Activated CD4-positive, CD25-positive, alpha-beta regulatory T cell treated with anti-CD3 and anti-CD28 coated beads, Interleukin-2, amount 50 U/mL, for 24 hours (primary cell): ENCODE measurements around the gene FCRLA.
"Not testable (repeated sequence)": the region's sequence is repeated elsewhere in the genome, so short reads cannot be mapped to it uniquely, and the experiment has no call there.

ENCODE experiments used
- ATAC-seq, 2 donors: fragments of 150-1000 bp; cut with Tn5 transposase; one replicate each; pipeline ENCODE4 v1.10.0; 2021; ENCODE audit warnings: mild to moderate bottlenecking in 1 of 2, moderate library complexity in 1 of 2

Gene FCRLA

GRCh38 chr1:161706482-161707347, at the start of gene FCRLA:
FCRLA (plus strand) TSS chr1:161707229; CDS start chr1:161707265, 36 bp downstream.
- peak; percentile 73 to 85 for ATAC-seq

GRCh38 chr1:161658524-161658923, 48.5 kb upstream of the FCRLA start:
- not testable (repeated sequence) for ATAC-seq

- ATAC-seq, result not testable (repeated sequence)
Observed at GRCh38 chr1:161661660-161662311, 45.2 kb upstream of the FCRLA start.

GRCh38 chr1:161662684-161663339, 44.2 kb upstream of the FCRLA start, which contains the start of gene FCGR2B:
FCGR2B (plus strand) TSS chr1:161663143; CDS start chr1:161663242, 99 bp downstream.
- peak in 1 of 2 donors; percentile 25 for ATAC-seq

- peak in 1 of 2 donors; percentile 17 for ATAC-seq
Observed at GRCh38 chr1:161663569-161663968, 43.5 kb upstream of the FCRLA start.

GRCh38 chr1:161664689-161665088, 42.3 kb upstream of the FCRLA start:
- ATAC-seq, result not testable (repeated sequence)

- ATAC-seq, result peak in 1 of 2 donors; percentile 24
Observed at GRCh38 chr1:161671045-161672020, 35.7 kb upstream of the FCRLA start.

- not testable (repeated sequence) for ATAC-seq
Observed at GRCh38 chr1:161673437-161673836, 33.6 kb upstream of the FCRLA start.

- ATAC-seq, result peak in 1 of 2 donors; percentile 38
Observed at GRCh38 chr1:161674447-161674846, 32.6 kb upstream of the FCRLA start.

- not testable (repeated sequence) for ATAC-seq
Observed at GRCh38 chr1:161674908-161675307, 32.1 kb upstream of the FCRLA start.

GRCh38 chr1:161676441-161676840, 30.6 kb upstream of the FCRLA start:
- ATAC-seq, result no peak

GRCh38 chr1:161676958-161677689, 29.9 kb upstream of the FCRLA start:
- ATAC-seq, result no peak

- no peak for ATAC-seq
Observed at GRCh38 chr1:161678500-161678899, 28.5 kb upstream of the FCRLA start.

GRCh38 chr1:161681879-161682278, 25.1 kb upstream of the FCRLA start:
- ATAC-seq, result no peak

GRCh38 chr1:161688946-161689345, 18.1 kb upstream of the FCRLA start:
- ATAC-seq, result no peak

GRCh38 chr1:161691846-161692245, 15.2 kb upstream of the FCRLA start:
- no peak for ATAC-seq

- ATAC-seq, result not testable (repeated sequence)
Observed at GRCh38 chr1:161693020-161693712, 13.9 kb upstream of the FCRLA start.

GRCh38 chr1:161698302-161698701, 8.7 kb upstream of the FCRLA start:
- not testable (repeated sequence) for ATAC-seq

GRCh38 chr1:161702250-161702649, 4.8 kb upstream of the FCRLA start:
- no peak for ATAC-seq

GRCh38 chr1:161705537-161705936, 1.5 kb upstream of the FCRLA start:
- ATAC-seq, result no peak

- no peak for ATAC-seq
Observed at GRCh38 chr1:161706113-161706481, 932 bp upstream of the FCRLA start.
